OCI-LY1 (cell line): Measurements from ENCODE around the gene SLC39A11.

Experiments
- EZH2 ChIP-seq: fragments of 200-600 bp; sonication (generic), shearing (Covaris generic); IDR thresholded peaks from 2 replicates; pipeline ENCODE4 v1.8.0; 2017; ENCODE audit warnings: borderline replicate concordance, mixed run types, mild to moderate bottlenecking, antibody characterized with exemption, low read length, moderate library complexity, mixed read lengths
- TF ChIP-seq, protein P1 (sequence below): fragments of 200-600 bp; sonication (generic), shearing (Covaris generic); IDR thresholded peaks from 2 replicates; pipeline ENCODE4 v1.5.1; 2017; ENCODE audit warnings: mild to moderate bottlenecking, antibody characterized with exemption, low read length, moderate library complexity, mixed read lengths

DNA sequence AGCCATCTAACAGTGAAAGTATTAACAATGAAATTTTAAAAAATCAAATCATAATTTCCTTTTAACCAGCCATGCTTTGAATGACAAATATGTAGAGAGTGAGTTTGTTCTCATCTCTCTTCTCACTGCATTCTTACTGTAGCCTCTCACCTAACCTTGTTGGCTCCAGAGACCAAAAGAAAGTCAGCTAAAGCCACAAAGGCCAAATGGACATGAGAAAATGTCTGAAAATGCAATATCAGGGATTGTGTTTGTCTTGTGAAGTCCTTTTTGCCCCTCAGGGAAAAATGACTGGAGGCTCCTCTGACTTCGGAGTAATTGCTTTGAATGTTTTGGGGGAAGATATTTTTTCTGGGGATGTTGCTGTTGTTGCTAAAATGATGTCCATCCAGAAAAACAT lies 166.3 kb downstream of the SLC39A11 start:
- TF ChIP-seq, protein P1, sequence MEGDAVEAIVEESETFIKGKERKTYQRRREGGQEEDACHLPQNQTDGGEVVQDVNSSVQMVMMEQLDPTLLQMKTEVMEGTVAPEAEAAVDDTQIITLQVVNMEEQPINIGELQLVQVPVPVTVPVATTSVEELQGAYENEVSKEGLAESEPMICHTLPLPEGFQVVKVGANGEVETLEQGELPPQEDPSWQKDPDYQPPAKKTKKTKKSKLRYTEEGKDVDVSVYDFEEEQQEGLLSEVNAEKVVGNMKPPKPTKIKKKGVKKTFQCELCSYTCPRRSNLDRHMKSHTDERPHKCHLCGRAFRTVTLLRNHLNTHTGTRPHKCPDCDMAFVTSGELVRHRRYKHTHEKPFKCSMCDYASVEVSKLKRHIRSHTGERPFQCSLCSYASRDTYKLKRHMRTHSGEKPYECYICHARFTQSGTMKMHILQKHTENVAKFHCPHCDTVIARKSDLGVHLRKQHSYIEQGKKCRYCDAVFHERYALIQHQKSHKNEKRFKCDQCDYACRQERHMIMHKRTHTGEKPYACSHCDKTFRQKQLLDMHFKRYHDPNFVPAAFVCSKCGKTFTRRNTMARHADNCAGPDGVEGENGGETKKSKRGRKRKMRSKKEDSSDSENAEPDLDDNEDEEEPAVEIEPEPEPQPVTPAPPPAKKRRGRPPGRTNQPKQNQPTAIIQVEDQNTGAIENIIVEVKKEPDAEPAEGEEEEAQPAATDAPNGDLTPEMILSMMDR = no peak
- TF ChIP-seq EZH2 = no peak
